Occipital lobe (tissue), 2 donors: ENCODE data around the gene CSNK1G1. TPM values are rescaled to one million over a fixed set of nuclear protein-coding genes. Genes with fewer than 3 reads are reported as not detected.
"Not testable (repeated sequence)": the region's sequence is repeated elsewhere in the genome, so short reads cannot be mapped to it uniquely, and the experiment has no call there.

ENCODE experiments used
- DNase-seq: peaks from one replicate; lab custom pipeline; 2025; lab: John Stamatoyannopoulos, UW
- total RNA-seq: library from RNA; depleted of rRNA; stranded (reverse); fragments of >200 nt; gene quantifications from one replicate; pipeline ENCODE4 v1.2.3, GENCODE V29; 2014

Gene CSNK1G1
- total RNA-seq, 1 donor from 2014 or later = 68.3 TPM

DNA sequence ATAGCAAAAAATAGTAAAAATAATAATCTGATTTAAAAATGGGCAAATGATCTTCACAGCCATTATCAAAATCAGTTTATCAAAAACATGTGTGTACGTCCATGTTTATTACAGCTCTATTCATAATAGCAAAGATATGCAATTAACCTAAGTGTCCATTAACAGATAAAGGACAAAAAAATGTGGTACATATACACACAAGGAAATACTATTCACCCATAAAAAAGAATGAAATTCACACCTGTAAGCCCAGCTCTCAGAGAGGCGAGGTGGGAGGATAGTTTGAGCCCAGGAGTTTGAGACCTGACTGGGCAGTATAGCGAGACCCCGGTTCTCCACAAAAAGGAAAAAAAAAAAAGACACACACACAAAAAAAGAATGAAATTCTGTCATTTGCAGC, 110.6 kb downstream of the CSNK1G1 start:
- DNase-seq = no peak

DNA sequence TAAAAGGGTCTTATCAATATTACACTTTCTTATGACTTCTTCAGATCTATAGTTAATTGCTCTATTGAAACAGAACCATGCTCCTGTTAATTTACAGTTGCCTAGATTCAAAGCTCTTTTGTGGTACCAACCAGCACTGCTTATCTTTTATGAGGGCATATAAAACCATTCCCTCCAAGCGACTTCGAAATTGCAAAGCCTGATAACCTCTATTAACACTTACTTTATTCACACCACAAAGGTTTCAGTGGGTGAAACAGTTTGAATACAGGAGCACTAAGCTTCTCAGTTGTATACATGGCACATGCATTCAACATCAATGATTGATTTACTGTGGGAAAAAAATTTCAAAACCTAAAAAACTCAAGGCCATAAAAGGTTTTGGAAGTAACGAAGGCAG, 118.3 kb downstream of the CSNK1G1 start:
- DNase-seq = no peak

DNA sequence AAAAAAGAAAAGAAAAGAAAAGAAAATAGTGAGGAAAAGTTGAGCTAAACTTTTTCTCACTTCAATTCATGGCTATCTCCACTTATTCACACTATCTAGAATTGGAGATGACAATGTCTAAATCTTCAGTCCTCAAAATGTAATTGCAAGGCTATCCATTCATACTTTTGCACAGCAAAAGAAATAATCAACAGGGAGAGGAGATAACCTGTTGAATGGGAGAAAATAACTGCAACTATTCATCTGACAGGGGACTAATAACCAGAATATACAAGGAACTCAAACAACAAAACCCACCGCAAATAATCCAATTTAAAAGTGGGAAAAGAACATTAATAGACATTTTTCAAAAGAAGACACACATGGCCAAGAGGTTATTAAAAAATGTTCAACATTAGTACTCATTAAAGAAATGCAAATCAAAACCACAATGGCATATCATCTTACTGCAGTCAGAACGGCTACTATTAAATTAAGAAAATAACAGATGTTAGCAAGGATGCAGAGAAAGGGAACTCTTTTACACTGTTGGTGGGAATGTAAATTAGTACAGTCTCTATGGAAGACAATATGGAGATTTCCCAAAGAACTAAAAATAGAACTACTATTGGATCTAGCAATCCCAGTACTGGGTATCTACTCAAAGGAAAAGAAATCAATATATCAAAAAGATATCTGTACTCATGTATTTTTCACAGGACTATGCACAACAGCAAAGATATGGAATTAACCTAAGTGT, 119.6 kb downstream of the CSNK1G1 start:
- DNase-seq = no peak

DNA sequence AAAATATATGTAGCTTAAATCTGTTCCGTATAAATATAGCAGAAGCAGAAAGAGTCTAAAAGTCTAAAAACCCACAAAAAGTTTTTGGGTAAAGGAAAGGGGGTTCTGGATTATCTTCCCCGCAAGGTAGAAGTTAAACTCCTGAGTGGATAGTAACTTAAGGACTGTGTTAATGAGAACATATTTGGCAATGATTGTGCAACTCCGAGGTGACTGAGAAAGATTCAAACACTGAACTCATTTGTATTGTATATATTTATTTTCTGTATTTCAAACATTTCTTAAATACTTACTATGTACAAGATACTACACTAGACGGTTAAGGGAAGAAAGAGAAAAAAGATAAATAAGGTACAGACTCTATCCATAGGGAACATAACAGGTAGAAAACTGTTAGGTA, 120.4 kb downstream of the CSNK1G1 start:
- no peak for DNase-seq

DNA sequence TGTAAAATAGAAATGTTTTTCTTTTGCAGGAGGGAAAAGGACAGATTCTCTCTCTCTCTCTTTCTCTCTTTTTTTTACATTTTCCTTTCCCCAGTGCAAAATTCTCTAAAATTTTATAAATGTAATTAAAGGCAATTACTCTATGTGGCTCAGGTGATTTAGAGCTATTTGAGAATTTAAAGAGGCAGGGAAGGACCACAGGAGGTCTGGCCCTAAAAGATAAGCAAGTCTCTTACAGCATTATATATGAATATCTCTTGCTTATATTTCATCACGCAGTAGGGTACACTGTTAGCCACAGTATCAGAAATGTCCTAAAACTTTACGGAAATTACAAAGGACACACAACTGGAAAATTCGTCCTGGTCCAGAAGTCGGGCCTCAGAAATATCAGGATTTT, 122.7 kb downstream of the CSNK1G1 start:
- DNase-seq = no peak

DNA sequence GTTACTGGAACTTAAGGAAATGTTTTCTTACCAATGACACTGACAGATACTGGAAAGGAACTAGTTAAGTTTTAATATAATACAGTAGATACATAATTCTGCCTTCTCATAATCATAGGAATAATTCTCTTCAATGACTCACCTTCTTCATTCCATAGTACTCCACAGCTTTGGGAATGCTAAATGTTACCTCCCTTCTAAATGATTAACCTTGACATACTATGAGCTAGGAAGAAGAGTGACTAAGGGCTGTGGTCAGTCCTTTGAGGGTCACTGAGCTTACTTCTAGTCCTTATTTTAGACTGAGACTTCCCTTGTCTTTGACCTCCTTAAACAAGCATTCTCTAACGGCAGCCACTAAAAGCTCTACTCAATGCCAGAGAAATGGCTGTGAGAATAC, 123.6 kb downstream of the CSNK1G1 start:
- DNase-seq = no peak

DNA sequence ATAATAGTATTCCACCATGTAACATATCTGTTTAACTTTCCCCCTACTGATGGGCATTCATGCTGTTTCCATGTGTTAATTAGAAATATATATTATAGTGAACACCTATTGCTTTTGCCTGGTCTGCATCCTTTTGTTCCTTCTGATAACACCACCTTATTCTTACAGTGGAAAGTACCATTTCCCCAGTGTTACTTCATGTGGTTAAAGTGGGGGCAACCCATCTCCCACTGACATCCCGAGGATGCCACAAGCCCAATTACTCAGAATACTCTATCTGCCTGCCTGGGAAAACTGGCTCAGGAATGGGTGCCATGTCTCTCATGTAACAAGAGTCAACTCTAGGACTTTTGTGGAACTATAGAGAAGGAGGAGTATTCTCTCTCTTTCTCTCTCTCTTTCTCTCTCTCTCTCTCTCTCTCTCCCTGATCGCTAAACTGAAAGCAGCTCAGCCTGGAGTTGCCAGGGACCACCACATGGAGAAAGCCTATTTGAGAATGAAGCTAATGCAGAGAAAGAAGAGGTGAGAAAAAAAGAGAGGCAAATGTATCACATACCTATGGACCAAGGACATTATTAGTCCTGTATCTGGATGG, 126.7 kb downstream of the CSNK1G1 start:
- DNase-seq = no peak

DNA sequence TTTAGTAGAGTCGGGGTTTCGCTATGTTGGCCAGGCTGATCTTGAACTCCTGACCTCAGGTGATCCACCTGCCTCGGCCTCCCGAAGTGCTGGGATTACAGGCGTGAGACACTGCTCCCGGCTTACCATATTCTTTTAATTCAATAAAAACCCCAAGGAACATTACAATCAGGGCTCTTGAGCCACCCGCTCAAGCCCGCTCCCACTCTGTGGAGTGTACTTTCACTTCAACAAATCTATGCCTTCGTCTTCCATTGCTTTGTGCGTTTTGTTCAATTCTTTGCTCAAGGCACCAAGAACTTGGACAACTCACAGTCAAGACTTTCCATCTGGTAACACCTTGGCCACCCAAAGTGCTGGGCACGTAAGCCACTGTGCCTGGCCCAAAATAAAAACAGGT, 130.2 kb downstream of the CSNK1G1 start:
- no peak for DNase-seq

DNA sequence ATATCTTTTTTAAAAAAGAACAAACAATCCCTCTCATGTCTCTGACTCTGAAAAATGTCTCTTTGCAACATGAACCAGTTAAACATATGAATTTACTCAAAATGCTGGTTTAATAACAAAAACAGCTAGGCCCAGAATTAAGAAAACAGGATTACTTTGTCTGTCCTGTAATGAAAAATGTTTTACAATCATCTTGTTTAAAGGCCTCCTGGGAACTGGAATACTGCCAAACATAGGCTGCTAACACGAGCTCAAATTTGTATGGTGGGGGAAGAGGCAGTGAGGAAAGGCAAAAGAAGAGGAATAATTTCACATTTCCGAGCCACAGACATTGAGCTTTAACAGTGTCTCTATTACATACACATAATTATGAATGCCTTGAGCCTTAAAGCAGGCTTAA, 131.5 kb downstream of the CSNK1G1 start:
- DNase-seq = no peak

DNA sequence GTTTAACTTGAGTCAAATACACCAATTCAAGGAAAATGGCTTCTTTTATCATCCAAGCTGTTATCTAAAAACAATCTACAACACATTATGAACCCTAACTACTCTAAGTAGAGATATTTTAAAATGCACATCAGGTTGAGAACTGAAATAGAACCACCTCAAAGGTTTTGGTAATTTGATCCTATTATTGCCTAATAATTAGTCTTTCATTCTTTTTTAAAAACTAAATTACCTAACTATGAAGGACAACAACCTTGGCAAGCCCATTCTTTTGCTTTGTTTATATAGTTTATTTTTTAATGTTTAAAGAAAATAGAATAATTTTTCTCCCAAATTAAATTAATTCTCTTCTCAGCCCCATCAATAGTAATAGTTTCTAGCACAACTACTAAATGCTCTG, 132.1 kb downstream of the CSNK1G1 start:
- DNase-seq = no peak

DNA sequence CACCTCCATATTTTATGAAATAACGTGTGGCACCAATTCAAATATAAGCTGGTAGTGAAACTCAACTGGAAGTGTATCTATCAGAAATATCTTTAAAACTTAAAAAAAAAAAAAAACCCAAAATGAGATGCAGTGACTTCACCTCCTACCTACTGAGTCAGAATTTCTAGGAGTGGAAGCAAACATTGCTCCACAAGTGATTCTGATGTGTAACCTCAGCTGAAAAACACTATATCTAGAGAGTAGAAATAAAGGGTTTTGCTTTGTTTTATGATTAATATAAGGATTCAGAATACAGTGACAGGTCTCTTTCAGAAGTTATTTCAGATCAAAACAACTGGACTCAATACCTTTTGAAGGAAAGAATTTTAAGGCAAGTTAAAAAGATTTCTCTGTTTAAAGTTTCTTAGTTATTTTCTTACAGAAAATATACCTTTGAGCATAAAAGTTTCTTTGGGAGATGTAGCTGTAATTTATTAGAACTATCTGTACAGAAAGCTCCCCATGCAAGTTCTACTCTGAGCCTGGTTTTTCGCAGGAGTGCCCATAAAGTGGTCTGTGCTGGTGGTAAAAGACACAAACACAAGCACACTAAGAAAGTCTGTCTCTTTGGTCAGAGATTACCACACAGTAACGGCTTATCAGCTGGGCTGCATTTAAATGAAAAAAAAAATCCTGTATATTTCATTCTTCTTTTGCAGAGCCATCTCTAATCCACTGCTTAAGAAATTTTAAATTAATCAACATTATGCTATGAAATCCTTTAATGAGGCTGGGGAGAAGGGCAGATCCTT, 133.2 kb downstream of the CSNK1G1 start:
- DNase-seq = no peak

DNA sequence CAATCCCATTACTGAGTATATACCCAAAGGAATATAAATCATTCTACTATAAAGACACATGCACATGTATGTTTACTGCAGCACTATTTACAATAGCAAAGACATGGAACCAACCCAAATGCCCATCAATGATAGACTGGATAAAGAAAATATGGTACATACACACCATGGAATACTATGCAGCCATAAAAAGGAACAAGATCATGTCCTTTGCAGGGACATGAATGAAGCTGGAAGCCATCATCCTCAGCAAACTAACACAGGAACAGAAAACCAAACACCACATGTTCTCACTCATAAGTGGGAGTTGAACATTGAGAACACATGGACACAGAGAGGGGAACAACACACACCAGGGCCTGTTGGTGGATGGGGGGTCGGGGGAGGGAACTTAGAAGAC, 134.1 kb downstream of the CSNK1G1 start:
- DNase-seq = not testable (repeated sequence)

DNA sequence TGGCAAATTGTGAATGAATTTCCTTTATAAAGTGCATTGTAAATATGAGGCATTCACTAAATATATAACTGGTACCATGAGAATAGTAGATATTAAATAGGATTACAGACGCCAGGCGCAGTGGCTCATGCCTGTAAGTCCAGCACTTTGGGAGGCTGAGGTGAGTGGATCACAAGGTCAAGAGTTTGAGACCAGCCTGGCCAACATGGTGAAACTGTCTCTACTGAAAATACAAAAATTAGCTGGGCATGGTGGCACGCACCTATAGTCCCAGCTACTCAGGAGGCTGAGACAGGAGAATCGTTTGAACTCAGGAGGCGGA, 138.6 kb downstream of the CSNK1G1 start:
- DNase-seq = not testable (repeated sequence)

DNA sequence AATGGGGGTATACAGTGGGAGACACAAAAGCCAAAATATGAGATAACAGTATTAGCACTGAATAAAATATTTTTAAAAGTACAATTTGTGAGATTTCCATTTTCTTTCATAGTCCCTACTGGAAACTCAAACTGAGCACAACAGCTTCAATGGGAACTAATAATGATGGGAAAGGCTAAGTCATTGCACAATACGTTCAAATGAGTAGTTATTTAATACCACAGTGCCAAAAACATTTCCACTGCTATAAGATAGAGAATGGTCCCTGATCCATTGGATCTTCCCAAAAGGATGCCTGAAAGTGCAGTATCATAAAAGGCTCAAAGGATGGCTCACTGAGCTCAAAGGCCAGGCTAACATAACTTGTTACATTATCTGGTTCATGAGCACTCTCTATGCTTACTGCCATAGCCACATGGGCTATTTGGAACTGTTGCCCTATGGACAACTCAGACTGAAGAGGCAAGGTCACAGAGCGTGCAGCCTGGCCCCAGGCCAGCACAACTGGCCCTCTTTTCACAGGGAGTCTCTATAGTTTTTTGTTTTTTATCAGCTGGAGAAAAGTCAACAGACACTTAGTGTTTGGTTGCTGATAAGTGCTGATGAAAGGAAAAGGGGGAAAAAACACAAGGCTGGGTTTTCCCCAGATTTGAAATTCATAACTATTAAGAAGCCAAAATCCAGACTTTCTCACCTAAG, 139.1 kb downstream of the CSNK1G1 start:
- no peak for DNase-seq

DNA sequence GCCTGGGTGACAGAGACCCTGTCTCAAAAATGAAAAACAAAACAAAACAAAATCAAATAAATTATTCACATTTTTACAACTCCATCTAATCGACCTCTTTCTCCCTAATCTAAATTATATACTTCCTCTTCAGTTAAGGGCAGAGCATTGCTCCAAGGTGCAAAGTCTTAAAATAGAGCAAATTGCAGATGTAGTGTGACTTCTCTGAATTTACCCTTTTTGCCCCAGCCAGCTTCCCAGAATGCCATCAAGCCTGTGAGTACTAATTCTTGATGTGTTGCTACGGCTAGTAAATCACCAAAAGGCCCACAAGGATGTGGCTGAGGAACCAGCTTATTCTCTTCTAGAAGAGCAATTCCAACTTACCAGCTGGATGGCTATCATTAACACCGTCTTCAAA, 139.8 kb downstream of the CSNK1G1 start:
- no peak for DNase-seq

DNA sequence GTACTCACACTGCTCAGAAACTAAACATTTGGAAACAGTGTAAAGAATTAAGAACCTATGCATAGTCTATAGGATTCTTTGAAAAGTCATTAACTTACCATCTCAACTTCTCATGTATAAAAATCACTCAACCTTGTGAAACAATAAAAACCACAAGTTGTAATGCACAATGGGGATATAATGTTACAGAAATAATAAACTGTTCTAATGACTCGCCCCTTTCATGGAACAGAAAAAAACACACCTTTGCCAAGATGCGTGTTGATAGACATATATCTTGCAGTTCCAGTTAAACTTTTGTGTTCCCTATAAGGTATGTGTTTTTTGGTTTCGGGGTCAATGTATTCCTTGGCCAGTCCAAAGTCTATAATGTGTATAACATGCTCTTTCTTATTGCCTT, 142.3 kb downstream of the CSNK1G1 start:
- no peak for DNase-seq

DNA sequence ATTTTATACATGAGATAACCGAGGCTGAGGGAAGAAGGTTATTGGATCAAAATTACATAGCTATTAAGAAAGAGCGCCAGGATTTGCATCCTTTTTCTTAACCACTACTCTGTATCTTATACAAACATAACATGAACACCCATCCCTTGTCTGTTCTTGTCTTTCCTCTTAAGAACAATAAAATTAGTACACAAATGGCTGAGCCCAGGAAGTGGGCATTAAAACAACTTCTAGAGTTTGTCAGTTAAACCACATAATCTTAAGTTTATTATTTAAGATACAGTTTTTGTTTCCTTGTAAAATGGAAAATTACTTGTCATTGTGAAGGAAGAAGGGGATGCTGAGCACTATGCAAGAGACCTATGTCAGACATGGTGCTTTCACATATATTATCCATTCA, 144.3 kb downstream of the CSNK1G1 start:
- no peak for DNase-seq

DNA sequence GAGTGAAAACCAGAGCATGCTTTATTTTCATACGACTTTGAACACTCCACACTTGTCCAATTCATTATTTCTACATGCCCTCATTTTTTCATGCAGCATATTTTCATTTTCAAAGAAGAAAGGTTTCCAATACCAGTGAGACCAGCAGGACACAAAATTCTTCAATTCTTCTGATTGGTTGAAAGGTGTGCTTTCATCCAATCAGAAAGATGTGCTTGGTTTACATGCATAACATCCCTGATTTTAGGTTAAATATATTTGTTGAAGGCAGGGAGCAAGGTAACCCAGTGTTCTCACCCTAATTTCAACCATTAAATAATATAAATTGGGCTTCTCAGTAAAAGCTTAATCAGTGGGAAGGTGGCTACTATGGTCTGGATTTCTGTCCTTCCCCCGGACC, 145.6 kb downstream of the CSNK1G1 start:
- DNase-seq = no peak

DNA sequence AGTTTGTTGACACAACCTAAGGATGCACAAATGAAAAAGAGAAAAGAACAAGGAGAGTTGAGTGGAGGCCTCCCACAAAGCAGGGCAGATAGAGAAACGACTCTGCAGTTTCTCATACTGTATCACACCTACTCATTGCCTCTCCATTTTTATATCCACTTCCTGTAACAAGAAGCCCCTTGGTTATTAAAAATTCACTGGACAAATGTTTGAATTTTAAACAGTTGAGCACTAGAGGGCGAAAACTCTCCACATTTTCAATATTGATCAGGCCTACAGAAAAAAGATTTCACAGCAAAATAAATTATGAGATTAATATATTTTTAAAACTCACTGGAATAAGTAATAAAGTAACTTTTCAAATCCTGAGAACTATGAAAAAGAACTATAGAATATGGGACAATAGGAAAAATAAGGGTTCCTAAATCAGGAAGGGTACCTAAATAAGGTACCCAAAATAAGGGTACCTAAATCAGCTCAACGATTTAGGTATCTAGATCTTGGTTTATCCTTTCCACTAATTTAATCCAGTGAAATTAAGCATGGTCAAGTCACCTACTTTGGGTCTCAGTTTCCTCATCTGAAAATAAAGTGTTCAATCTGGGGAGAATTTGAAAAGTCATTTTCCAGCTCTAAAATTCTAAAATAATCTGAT, 146.2 kb downstream of the CSNK1G1 start:
- DNase-seq = no peak

DNA sequence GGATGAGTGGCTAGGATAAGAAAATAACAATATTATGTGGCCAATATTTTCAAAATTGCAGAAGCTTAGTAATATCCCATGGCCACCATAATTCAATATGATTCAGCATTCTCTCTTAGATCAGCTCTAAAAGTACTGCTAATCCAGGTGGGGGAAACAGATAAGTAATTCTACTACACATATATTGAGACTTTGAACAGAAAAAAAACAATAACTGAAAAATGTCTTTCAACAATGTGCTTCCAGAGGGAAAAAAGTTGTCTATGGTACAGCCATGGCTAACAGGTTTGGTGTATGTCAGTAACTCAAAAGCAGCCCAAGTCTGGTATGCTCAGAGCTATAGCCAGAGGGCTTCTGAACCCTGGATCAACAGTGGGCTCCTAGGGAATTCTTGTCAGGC, 150.8 kb downstream of the CSNK1G1 start:
- no peak for DNase-seq

DNA sequence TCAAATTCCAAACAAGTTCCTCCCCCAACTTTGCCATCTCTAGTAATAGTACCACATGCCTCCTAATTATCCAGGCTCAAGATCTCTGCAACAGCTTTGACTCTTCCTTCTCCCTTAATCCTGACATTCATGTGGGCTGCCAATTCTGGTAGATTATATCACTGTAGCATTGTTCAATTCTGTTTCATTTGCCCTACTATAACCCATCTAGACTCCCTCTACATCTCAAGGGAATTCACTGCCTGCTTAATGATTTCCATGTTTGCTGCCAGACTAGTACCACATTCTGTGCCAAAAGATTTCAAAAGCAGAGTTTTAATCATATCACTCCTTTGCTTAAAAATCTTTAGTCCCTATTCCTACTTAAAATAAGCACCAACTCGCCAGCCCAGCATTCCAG, 158.5 kb downstream of the CSNK1G1 start:
- DNase-seq = no peak

DNA sequence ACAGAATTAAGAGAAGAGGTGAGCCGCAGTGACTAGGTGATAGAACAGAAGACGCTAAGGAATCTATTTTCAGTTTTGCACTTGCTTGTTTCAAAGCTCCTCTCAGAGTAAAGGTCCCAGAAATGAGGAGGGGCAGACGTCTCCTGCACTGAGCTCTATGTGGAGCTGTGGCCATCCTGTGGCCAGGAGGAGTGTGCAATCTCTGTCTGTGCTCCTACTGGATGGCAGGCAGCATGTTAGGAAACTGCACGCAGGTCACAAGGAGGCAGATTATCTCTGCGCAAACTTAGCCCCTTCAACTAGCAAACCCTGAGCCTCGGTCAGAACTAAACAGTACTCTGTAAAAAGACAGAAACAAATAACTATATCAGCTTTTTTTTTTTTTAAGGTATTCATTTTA, 162.0 kb downstream of the CSNK1G1 start:
- DNase-seq = no peak
